HG03039 (cell line): ENCODE measurements around the gene ELOVL2.
"Not testable (repeated sequence)": the region's sequence is repeated elsewhere in the genome, so short reads cannot be mapped to it uniquely, and the experiment has no call there.

Experiments
- ATAC-seq: cut with Tn5 transposase; IDR thresholded peaks from one replicate; pipeline ENCODE4 v1.9.1; 2021; ENCODE audit warnings: mild to moderate bottlenecking, moderate library complexity; ENCODE audit not compliant: unreplicated experiment

The ELOVL2 gene

GRCh38 chr6:11025130-11025529 lies 19.0 kb downstream of the ELOVL2 start:
- ATAC-seq: no peak

- no peak for ATAC-seq
These were observed 21.1 kb downstream of the ELOVL2 start for GRCh38 chr6:11023032-11023431.

- no peak for ATAC-seq
These were observed 22.4 kb downstream of the ELOVL2 start for GRCh38 chr6:11021714-11022113.

GRCh38 chr6:11021003-11021402 lies 23.1 kb downstream of the ELOVL2 start:
- ATAC-seq: no peak

DNA sequence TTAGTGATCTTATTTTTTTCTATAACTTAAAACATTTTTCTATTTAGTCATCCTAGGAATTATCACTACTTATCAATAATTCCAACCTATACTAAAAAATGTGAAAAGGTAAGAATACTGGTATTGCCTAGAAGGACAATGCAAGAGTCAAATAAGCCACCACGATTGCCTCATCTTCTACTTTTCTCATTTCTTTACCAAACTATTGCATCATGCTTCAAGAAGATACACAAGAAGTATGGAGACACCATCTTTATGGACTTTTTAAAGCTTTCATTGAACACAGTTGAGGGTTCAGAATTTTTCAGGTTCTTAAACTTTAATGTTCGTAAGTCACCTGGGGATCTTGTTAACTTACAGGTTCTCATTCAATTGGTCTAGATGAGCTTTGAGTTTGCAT lies 25.9 kb downstream of the ELOVL2 start:
- ATAC-seq: no peak

DNA sequence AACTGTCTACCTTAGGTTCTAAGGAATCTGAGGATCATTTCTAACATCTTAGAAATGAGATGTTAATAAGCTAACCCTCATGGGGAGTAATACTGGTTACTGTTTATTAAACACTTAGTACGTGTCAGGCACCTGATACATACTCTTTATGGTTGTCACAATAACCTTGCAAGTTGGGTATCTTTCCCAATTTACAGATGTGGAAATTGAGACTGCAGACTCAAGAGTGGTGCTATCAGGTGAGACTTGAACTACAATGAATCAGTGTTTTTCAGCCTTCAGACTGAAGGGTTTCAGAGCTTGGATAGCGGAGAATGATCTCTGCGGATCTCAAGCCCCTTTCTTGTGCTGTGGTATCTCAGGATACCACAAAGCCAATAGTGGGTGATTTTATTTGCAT lies 27.0 kb downstream of the ELOVL2 start:
- no peak for ATAC-seq

GRCh38 chr6:11016452-11016851 lies 27.7 kb downstream of the ELOVL2 start:
- ATAC-seq: no peak

DNA sequence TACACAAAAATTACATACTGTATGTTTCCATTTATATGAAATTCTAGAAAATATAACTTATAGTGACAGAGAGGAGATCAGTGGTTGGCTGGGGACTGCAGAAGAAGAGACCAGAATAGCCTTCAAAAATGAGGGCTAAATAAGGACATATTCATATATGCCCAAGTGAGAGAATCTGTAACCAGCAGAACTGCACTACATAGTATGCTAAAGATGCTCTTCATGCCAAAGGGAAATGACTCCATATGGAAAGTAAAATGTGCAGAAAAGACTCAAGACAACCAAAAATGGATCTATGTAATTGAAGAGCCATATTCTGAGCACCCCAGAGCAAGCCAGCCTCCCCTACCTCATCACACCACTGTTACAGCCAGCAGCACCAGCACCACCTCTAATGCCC lies 29.0 kb downstream of the ELOVL2 start:
- ATAC-seq: no peak

DNA sequence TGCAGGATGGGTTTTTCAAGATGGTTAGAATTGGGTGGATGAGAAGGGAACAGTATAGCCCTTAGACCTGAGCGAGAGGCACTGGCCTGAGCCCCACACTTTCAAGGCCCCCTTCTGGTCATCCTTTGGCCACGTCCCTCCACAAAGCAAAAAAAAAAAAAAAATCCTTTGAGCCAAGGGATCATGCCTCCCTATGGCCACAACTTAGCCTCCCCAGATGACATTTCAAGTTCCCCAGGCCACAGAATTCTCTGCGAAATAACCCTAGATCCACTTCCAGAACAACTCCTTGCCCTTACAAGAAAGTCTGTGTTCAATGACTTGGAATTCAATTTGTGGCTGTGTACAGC lies 30.4 kb downstream of the ELOVL2 start:
- no peak for ATAC-seq

DNA sequence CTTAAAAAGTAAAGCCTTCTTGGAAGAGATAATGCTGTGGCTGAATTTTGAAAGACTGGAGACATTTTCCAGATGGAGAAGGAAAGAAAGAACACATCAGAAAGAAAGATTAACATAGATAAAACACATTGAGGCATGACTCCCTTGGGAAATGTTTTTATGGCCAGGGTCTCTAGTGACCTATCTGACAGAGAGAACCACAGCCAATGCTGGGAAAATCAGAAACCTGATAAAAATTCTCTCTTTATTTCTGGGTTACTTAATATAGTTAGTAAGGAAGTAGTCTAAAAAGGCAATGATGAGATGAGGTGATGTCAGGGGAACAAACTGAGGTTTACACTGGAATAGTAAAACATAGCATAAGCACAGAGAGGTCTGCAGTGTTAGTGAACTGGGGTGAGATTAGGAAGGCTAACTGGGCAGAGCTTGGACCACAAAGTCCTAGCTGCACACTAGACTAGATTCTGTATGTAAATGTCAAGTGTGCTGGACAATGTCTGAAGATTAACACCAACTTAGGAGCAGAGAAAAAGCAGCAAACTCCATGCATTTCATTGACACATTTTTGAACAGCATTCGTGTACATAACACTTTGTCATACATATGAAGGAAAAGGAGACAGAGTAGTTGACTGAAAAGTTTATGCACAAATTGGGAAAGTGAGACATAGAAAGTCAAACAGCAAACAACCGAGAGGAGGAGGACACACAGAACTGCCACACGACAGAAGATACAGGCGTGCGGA lies 31.0 kb downstream of the ELOVL2 start:
- no peak for ATAC-seq

- ATAC-seq: no peak
These were observed 31.8 kb downstream of the ELOVL2 start for GRCh38 chr6:11012295-11012754.

- ATAC-seq: no peak
These were observed 32.3 kb downstream of the ELOVL2 start for GRCh38 chr6:11011787-11012234.

DNA sequence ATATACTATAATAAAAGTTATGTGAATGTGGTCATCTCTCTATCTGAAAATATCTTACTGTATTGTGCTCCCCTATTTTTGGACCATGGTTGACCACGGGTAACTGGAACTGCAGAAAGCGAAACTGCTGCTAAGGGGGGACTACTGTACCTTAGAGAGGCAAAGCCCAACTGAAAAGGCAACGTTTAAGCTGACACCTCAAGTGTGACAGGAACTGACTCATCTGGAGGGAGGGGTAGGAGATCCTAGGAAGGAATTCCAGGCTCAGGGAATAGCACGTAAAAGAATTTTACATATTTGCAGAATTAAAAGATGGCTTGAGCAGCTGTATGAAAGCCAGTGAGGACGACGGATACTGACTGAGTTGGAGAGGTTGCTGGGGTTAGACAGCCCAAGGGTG lies 34.8 kb downstream of the ELOVL2 start:
- no peak for ATAC-seq

DNA sequence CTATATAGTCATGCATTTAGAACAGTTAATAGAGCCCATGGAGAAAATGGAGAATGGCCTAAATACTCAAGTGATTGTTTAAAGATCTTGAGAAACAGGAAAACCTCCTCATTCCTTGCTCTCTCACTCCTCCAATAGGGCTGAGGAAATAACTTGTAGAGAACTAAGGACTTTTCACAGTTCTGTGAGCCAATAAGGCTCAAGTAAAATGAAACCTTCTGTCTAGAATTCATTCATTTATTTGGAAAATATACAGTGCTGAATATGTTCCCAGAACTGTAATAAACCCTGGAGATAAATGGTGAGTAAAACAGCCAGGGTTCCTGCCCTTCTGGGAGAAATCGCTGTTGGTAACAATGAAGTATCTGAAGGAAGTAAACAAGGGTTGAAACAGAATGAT lies 35.3 kb downstream of the ELOVL2 start:
- no peak for ATAC-seq

GRCh38 chr6:11007715-11008608 lies 36.1 kb downstream of the ELOVL2 start:
- no peak for ATAC-seq

DNA sequence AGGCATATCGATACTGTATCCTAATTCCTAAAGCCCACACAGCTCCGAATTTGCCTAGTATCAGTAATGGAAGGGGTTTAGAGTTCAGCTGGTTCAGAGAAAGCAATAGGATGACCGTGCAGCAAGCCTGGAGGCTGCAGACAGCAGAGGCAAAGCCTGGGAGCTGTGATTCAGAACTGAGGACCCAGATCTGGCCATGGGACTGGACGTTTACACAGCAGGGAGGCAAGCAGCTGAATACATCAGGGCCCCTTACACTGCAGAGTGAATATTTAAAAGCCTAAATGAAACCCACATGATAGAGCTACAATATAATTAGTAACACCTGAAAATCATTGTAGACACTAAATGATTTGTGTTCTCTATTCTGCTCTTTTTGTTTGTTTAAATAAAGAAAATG lies 38.0 kb downstream of the ELOVL2 start:
- no peak for ATAC-seq

DNA sequence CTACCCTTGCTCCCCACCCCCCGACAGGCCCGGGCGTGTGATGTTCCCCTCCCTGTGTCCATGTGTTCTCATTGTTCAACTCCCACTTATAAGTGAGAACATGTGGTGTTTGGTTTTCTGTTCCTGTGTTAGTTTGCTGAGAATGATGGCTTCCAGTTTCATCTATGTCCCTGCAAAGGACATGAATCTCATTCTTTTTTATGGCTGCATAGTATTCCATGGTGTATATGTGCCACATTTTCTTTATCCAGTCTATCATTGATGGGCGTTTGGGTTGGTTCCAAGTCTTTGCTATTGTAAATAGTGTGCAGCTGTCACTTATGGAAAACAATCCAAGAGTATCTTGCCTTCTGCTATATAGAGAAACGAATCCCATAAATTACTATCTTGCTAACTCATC lies 40.8 kb downstream of the ELOVL2 start:
- not testable (repeated sequence) for ATAC-seq

- ATAC-seq: no peak
These were observed 41.9 kb downstream of the ELOVL2 start for GRCh38 chr6:11002176-11002575.

GRCh38 chr6:10999994-11000393 lies 44.1 kb downstream of the ELOVL2 start:
- ATAC-seq: no peak

- no peak for ATAC-seq
These were observed 48.9 kb downstream of the ELOVL2 start for GRCh38 chr6:10995114-10995707.

GRCh38 chr6:10993896-10994295 lies 50.2 kb downstream of the ELOVL2 start:
- ATAC-seq: no peak

DNA sequence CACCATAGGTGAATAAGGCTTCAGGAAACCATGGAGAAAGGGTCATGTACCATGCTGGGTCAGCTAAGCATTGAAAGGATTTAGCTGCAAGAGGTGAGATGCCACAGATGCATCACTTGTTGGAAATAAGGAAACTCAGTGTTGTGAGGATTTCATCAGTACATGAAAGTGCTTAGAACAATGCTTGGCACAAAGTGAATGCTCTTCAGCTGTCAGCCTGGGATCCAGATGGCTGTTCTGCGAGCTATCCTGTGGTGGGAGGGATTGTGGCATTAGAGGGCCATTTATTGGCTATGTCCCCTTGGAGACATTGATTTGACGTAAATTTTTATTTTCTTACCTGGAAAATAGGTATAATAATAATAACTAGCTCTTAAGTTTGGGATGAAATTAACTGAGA lies 53.0 kb downstream of the ELOVL2 start:
- ATAC-seq: no peak
